Measurements from ENCODE around the gene COL19A1.

COL19A1 gene

DNA sequence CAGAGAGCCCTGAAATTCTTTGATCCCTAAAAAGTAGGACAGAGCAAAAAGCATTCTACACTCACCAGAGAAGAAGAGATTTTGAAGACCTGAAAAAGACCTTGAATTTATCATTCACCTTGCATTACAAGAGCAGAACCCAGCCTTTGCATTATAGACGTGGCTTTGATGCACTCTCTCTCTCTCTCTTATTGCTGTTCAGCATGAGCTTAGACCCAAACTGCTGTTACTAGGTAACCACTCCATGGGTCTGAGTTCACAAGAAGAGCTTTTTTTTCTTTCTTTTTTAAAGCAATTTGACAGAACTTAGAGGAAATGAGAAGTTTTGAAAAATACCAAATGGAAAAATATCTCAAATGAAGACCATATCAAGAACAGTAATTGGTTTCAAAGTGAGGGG, 392.1 kb downstream of the COL19A1 start:
- FAIRE-seq (no peak), DNase-seq (ENCODE audit: insufficient read length, low spot score) (no peak)

Data from GM19239 (cell line).